ENCODE results near the gene PPP1R26. TPM values are rescaled to one million over a fixed set of nuclear protein-coding genes. Genes with fewer than 3 reads are reported as not detected.

The PPP1R26 gene
- polyA plus RNA-seq, 1 donor from 2014 or later, result 20.1 TPM

DNA sequence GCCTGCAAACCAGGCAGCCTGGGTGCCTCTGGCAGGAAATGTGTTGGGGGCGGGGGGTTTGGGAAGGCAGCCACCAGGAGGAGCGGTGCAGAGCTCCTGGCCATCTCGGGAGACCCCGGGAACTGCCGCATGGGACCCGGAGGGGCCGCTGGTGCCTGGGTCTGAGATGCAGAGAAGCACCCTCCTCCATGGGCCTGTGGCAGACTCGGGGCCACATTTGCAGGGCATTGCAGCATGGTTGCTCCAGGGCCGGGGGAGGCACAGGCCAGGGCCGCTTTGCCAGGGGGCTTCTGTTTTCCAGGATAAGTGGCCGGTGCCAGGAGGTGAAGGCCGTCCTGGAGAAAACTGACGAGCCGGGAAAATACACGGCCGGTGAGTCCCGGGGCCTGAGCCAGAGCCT, 43.3 kb downstream of the PPP1R26 start:
- Histone ChIP-seq H3F3A (ENCODE audit: insufficient read depth, low read length, poor library complexity, severe bottlenecking) (no peaks in the 10 kb centered on the region), H3K4me3 (ENCODE audit: low read length) (no peak overlapping the region), H4K20me1 (ENCODE audit: insufficient read depth) (no peaks in the 10 kb centered on the region), H3K9me3 (ENCODE audit: low read length) (no peaks in the 10 kb centered on the region), H3K79me2 (replicated peaks; ENCODE audit: insufficient read depth, low read length) (no peaks in the 10 kb centered on the region), H2AFZ (ENCODE audit: low read depth, low read length) (no peak overlapping the region), H3K27me3 (ENCODE audit: insufficient read depth, low read depth, low read length) (no peaks in the 10 kb centered on the region), H3K27ac (ENCODE audit: low read length) (no peak overlapping the region), H3K9me2 (ENCODE audit: insufficient read depth, low read length) (no peaks in the 10 kb centered on the region), H3K9ac (ENCODE audit: low read length) (no peak overlapping the region), H3K4me2 (ENCODE audit: low read length) (no peak overlapping the region), H3K36me3 (ENCODE audit: insufficient read depth, low read length) (no peaks in the 10 kb centered on the region)
- TF ChIP-seq REST (IDR thresholded peaks at IDR 0.05; ENCODE audit: borderline replicate concordance) (no peak), SMC3 (conservative IDR thresholded peaks at IDR 0.05; ENCODE audit: poor library complexity) (no peak), EZH2 (IDR thresholded peaks at IDR 0.05; ENCODE audit: borderline replicate concordance, insufficient read depth, low read length, poor library complexity, severe bottlenecking) (no peak), TAF1 (IDR thresholded peaks at IDR 0.05; ENCODE audit: low read depth) (no peak), POLR2AphosphoS5 (IDR thresholded peaks at IDR 0.05) (no peak), MXI1 (conservative IDR thresholded peaks at IDR 0.05; ENCODE audit: poor library complexity, severe bottlenecking) (no peak), CTCF (IDR thresholded peaks at IDR 0.05; ENCODE audit: poor library complexity, severe bottlenecking) (no peak), EP300 (conservative IDR thresholded peaks at IDR 0.05; ENCODE audit: poor library complexity, severe bottlenecking) (no peak), RAD21 (conservative IDR thresholded peaks at IDR 0.05) (no peak)

GRCh38 chr9:135523521-135524129, 44.0 kb downstream of the PPP1R26 start:
- H3K27me3 ChIP-seq (ENCODE audit: insufficient read depth, low read depth, low read length), result no peaks in the 10 kb centered on the region
- H3F3A ChIP-seq (ENCODE audit: insufficient read depth, low read length, poor library complexity, severe bottlenecking), result no peaks in the 10 kb centered on the region
- no peaks in the 10 kb centered on the region for H3K36me3 ChIP-seq (ENCODE audit: insufficient read depth, low read length)
- no peaks in the 10 kb centered on the region for H4K20me1 ChIP-seq (ENCODE audit: insufficient read depth)
- H3K9me3 ChIP-seq (ENCODE audit: low read length), result no peaks in the 10 kb centered on the region
- no peak overlapping the region for H3K4me3 ChIP-seq (ENCODE audit: low read length)
- TF ChIP-seq POLR2AphosphoS5 (IDR thresholded peaks at IDR 0.05), result no peak
- TF ChIP-seq REST (IDR thresholded peaks at IDR 0.05; ENCODE audit: borderline replicate concordance), result no peak
- TF ChIP-seq SMC3 (conservative IDR thresholded peaks at IDR 0.05; ENCODE audit: poor library complexity), result no peak
- no peak for TF ChIP-seq RAD21 (conservative IDR thresholded peaks at IDR 0.05)
- TF ChIP-seq TAF1 (IDR thresholded peaks at IDR 0.05; ENCODE audit: low read depth), result no peak
- no peak overlapping the region for H3K9ac ChIP-seq (ENCODE audit: low read length)
- no peak overlapping the region for H3K27ac ChIP-seq (ENCODE audit: low read length)
- no peak overlapping the region for H2AFZ ChIP-seq (ENCODE audit: low read depth, low read length)
- H3K4me2 ChIP-seq (ENCODE audit: low read length), result no peak overlapping the region
- no peaks in the 10 kb centered on the region for H3K79me2 ChIP-seq (replicated peaks; ENCODE audit: insufficient read depth, low read length)
- no peaks in the 10 kb centered on the region for H3K9me2 ChIP-seq (ENCODE audit: insufficient read depth, low read length)
